Measurements from ENCODE around the gene ARHGAP45. TPM values are rescaled to one million over a fixed set of nuclear protein-coding genes. Genes with fewer than 3 reads are reported as not detected.

Gene ARHGAP45
- total RNA-seq, 4 donors from 2014 or later: 28.4 to 66.9 (median 38.6) TPM

- H3K36me3 ChIP-seq: peaks cover 0 to 37% (median 0%) of the 10 kb centered on the region in 3 donors
- DNase-seq (ENCODE audit: low spot score in 2 of 2): no peak
- TF ChIP-seq EP300 (IDR thresholded peaks at IDR 0.05): no peak
- TF ChIP-seq POLR2A (IDR thresholded peaks at IDR 0.05): no peak
- TF ChIP-seq CTCF (IDR thresholded peaks at IDR 0.05): no peak
- H3K27me3 ChIP-seq: peaks cover 0 to 5% of the 10 kb centered on the region in 2 donors
- H3K9me3 ChIP-seq: no peaks in the 10 kb centered on the region
- peaks cover 0 to 43% (median 8%) of the 10 kb centered on the region in 4 donors for H3K4me1 ChIP-seq
- H3K4me3 ChIP-seq: peak overlapping the region in 1 of 4 donors; percentile 28
- H3K27ac ChIP-seq: no peak overlapping the region
- 80 to 84% methylated on average over 34 to 40 of the region's 59 CpGs for WGBS, 2 donors
These were observed 16.2 kb downstream of the ARHGAP45 start for GRCh38 chr19:1082928-1083816.

GRCh38 chr19:1084024-1084868 lies 17.3 kb downstream of the ARHGAP45 start:
- H3K4me3 ChIP-seq: no peak overlapping the region

GRCh38 chr19:1085053-1085658 lies 18.2 kb downstream of the ARHGAP45 start:
- peaks cover 0 to 5% of the 10 kb centered on the region in 2 donors for H3K27me3 ChIP-seq
- H3K36me3 ChIP-seq: peaks cover 0 to 57% (median 0%) of the 10 kb centered on the region in 3 donors
- H3K4me1 ChIP-seq: peaks cover 0 to 62% (median 19%) of the 10 kb centered on the region in 4 donors
- no peak overlapping the region for H3K27ac ChIP-seq
- no peak overlapping the region for H3K4me3 ChIP-seq
- no peaks in the 10 kb centered on the region for H3K9me3 ChIP-seq
- 76 to 79% methylated on average over 8 of the region's 8 CpGs for whole genome bisulfite sequencing, 2 donors
- DNase-seq (ENCODE audit: low spot score in 2 of 2): no peak
- TF ChIP-seq CTCF (IDR thresholded peaks at IDR 0.05) (no peak), POLR2A (IDR thresholded peaks at IDR 0.05) (no peak), EP300 (IDR thresholded peaks at IDR 0.05) (no peak)

More at GRCh38 chr19:1084024-1084868, 17.3 kb downstream of the ARHGAP45 start:
- H3K4me1 ChIP-seq: peaks cover 0 to 54% (median 17%) of the 10 kb centered on the region in 4 donors
- H3K36me3 ChIP-seq: peaks cover 0 to 48% (median 0%) of the 10 kb centered on the region in 3 donors
- DNase-seq (ENCODE audit: low spot score in 2 of 2): no peak
- TF ChIP-seq EP300 (IDR thresholded peaks at IDR 0.05) (no peak), CTCF (IDR thresholded peaks at IDR 0.05) (no peak), POLR2A (IDR thresholded peaks at IDR 0.05) (no peak)
- H3K27ac ChIP-seq: no peak overlapping the region
- H3K9me3 ChIP-seq: no peaks in the 10 kb centered on the region
- WGBS, 2 donors: 81 to 82% methylated on average over 37 to 38 of the region's 43 CpGs
- H3K27me3 ChIP-seq: peaks cover 0 to 5% of the 10 kb centered on the region in 2 donors

- peaks cover 0 to 5% of the 10 kb centered on the region in 2 donors for H3K27me3 ChIP-seq
- peaks cover 0 to 60% (median 0%) of the 10 kb centered on the region in 3 donors for H3K36me3 ChIP-seq
- H3K4me3 ChIP-seq: no peak overlapping the region
- WGBS, 2 donors: 77 to 78% methylated on average over 21 to 37 of the region's 38 CpGs
- TF ChIP-seq EP300 (IDR thresholded peaks at IDR 0.05) (no peak), POLR2A (IDR thresholded peaks at IDR 0.05) (no peak), CTCF (IDR thresholded peaks at IDR 0.05) (no peak)
- H3K27ac ChIP-seq: no peak overlapping the region
- H3K9me3 ChIP-seq: no peaks in the 10 kb centered on the region
- H3K4me1 ChIP-seq: peaks cover 0 to 63% (median 19%) of the 10 kb centered on the region in 4 donors
- no peak for DNase-seq (ENCODE audit: low spot score in 2 of 2)
These were observed 18.9 kb downstream of the ARHGAP45 start for GRCh38 chr19:1085676-1086442.

Data from tibial nerve (tissue), 4 donors.